Measurements from ENCODE around the gene KCNK15.

GRCh38 chr20:44800391-44801046 is 54.9 kb downstream of the KCNK15 start:
- TF ChIP-seq CTCF (IDR thresholded peaks at IDR 0.05) (peak; percentile 30), ZFX (IDR thresholded peaks at IDR 0.05; ENCODE audit: borderline replicate concordance) (no peak)
